ENCODE data around the gene CACNA1I. TPM values are rescaled to one million over a fixed set of nuclear protein-coding genes. Genes with fewer than 3 reads are reported as not detected.

CACNA1I gene
- total RNA-seq, 4 donors from 2014 or later = under 0.01 to 0.39 (median 0.33) TPM; not detected in 1

GRCh38 chr22:39562839-39563489, 7.6 kb upstream of the CACNA1I start:
- Histone ChIP-seq H3K9me3 (no peaks in the 10 kb centered on the region), H3K36me3 (no peaks in the 10 kb centered on the region), H3K27ac (replicated peaks in 1 of 4) (no peak overlapping the region), H3K4me3 (no peak overlapping the region), H3K4me1 (peaks cover 6 to 8% (median 7%) of the 10 kb centered on the region in 4 donors), H3K27me3 (peaks cover 0 to 84% (median 15%) of the 10 kb centered on the region in 4 donors)
- no peak for TF ChIP-seq POLR2A (IDR thresholded peaks at IDR 0.05; ENCODE audit: low read depth)
- TF ChIP-seq POLR2AphosphoS5 (IDR thresholded peaks at IDR 0.05) = no peak
- TF ChIP-seq, protein P1, sequence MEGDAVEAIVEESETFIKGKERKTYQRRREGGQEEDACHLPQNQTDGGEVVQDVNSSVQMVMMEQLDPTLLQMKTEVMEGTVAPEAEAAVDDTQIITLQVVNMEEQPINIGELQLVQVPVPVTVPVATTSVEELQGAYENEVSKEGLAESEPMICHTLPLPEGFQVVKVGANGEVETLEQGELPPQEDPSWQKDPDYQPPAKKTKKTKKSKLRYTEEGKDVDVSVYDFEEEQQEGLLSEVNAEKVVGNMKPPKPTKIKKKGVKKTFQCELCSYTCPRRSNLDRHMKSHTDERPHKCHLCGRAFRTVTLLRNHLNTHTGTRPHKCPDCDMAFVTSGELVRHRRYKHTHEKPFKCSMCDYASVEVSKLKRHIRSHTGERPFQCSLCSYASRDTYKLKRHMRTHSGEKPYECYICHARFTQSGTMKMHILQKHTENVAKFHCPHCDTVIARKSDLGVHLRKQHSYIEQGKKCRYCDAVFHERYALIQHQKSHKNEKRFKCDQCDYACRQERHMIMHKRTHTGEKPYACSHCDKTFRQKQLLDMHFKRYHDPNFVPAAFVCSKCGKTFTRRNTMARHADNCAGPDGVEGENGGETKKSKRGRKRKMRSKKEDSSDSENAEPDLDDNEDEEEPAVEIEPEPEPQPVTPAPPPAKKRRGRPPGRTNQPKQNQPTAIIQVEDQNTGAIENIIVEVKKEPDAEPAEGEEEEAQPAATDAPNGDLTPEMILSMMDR (IDR thresholded peaks at IDR 0.05) = no peak
- no peak for TF ChIP-seq EP300 (IDR thresholded peaks at IDR 0.05)
- DNase-seq (ENCODE audit: extremely low spot score) = no peak
- intact Hi-C loops (cut with DNase I) = no loop called here
- WGBS = 90% methylated on average over 7 of the region's 9 CpGs

- TF ChIP-seq EP300 (IDR thresholded peaks at IDR 0.05) = no peak
- TF ChIP-seq POLR2AphosphoS5 (IDR thresholded peaks at IDR 0.05) = no peak
- TF ChIP-seq, protein P1 (IDR thresholded peaks at IDR 0.05) = no peak
- TF ChIP-seq POLR2A (IDR thresholded peaks at IDR 0.05; ENCODE audit: low read depth) = no peak
- H3K9me3 ChIP-seq = no peaks in the 10 kb centered on the region
- whole genome bisulfite sequencing = 71% methylated on average over 7 of the region's 7 CpGs
Observed at GRCh38 chr22:39563571-39564428, 6.8 kb upstream of the CACNA1I start.

DNA sequence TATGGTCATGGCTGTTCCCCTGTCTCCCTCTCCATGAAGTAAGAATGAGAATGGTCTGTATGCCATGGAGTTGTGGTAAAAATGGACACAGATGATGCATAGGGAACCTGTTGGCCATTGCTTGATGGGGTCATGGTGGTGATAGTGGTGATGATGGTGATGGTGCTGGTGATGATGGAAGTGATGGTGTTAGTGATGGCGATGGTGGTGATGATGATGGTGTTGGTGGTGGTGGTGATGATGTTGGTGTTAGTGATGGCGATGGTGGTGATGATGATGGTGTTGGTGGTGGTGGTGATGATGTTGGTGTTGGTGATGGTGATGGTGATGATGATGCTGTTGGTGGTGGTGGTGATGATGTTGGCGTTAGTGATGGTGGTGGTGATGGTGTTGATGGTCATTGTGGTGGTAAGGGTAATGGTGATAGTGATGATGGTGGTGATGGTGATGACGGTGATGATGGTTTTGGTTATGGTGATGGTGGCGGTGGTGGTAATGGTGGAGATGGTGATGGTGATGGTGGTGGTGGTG, 5.1 kb upstream of the CACNA1I start:
- intact Hi-C loops (cut with DNase I) = no loop called here
- H3K9me3 ChIP-seq = no peaks in the 10 kb centered on the region
- 94% methylated on average over 5 of the region's 5 CpGs for WGBS
- no peaks in the 10 kb centered on the region for H3K4me1 ChIP-seq
- H3K27ac ChIP-seq (replicated peaks in 1 of 4) = no peak overlapping the region
- no peaks in the 10 kb centered on the region for H3K36me3 ChIP-seq
- TF ChIP-seq EP300 (IDR thresholded peaks at IDR 0.05) = no peak
- H3K4me3 ChIP-seq = no peak overlapping the region
- H3K27me3 ChIP-seq = peaks cover 0 to 75% (median 0%) of the 10 kb centered on the region in 4 donors
- DNase-seq (ENCODE audit: extremely low spot score) = no peak

More at GRCh38 chr22:39563571-39564428, 6.8 kb upstream of the CACNA1I start:
- DNase-seq (ENCODE audit: extremely low spot score) = no peak
- H3K4me1 ChIP-seq = no peaks in the 10 kb centered on the region
- H3K36me3 ChIP-seq = no peaks in the 10 kb centered on the region
- intact Hi-C loops (cut with DNase I) = no loop called here
- peaks cover 0 to 83% (median 7%) of the 10 kb centered on the region in 4 donors for H3K27me3 ChIP-seq
- H3K4me3 ChIP-seq = no peak overlapping the region
- H3K27ac ChIP-seq (replicated peaks in 1 of 4) = no peak overlapping the region

- intact Hi-C loops (cut with DNase I) = no loop called here
Observed at GRCh38 chr22:39567135-39567946, 3.2 kb upstream of the CACNA1I start.

More at GRCh38 chr22:39567135-39567946, 3.2 kb upstream of the CACNA1I start:
- H3K4me3 ChIP-seq = no peak overlapping the region
- H3K27me3 ChIP-seq = peaks cover 0 to 76% (median 0%) of the 10 kb centered on the region in 4 donors
- no peak overlapping the region for H3K27ac ChIP-seq (replicated peaks in 1 of 4)
- DNase-seq (ENCODE audit: extremely low spot score) = no peak
- H3K9me3 ChIP-seq = no peaks in the 10 kb centered on the region
- TF ChIP-seq POLR2AphosphoS5 (IDR thresholded peaks at IDR 0.05) (no peak), EP300 (IDR thresholded peaks at IDR 0.05) (no peak), POLR2A (IDR thresholded peaks at IDR 0.05; ENCODE audit: low read depth) (no peak)
- TF ChIP-seq, protein P1 (IDR thresholded peaks at IDR 0.05) = no peak
- WGBS = 62% methylated on average over 14 of the region's 14 CpGs
- no peaks in the 10 kb centered on the region for H3K4me1 ChIP-seq
- H3K36me3 ChIP-seq = no peaks in the 10 kb centered on the region

Data from esophagus muscularis mucosa (tissue), 4 donors.